K562 (cell line): ENCODE results near the gene RBM18. TPM values are rescaled to one million over a fixed set of nuclear protein-coding genes. Genes with fewer than 3 reads are reported as not detected.

Experiments
- C11orf30 ChIP-seq: fragments of 450-650 bp; IDR thresholded peaks from 2 replicates; pipeline ENCODE4 v1.6.1; 2016; ENCODE audit warnings: low read depth, mild to moderate bottlenecking
- GTF3C2 ChIP-seq: IDR thresholded peaks from 3 replicates; pipeline ENCODE4 v1.6.1; 2011; ENCODE audit warnings: borderline replicate concordance, mild to moderate bottlenecking, moderate library complexity; ENCODE audit not compliant: insufficient read length; ENCODE audit errors: extremely low read depth
- HMG20A ChIP-seq: fragments of 450-650 bp; formaldehyde crosslinking; conservative IDR thresholded peaks from 2 replicates; pipeline ENCODE4 v1.4.0; 2020; ENCODE audit warnings: mild to moderate bottlenecking, mixed read lengths
- HNRNPLL ChIP-seq: fragments of 200-400 bp; formaldehyde crosslinking; IDR thresholded peaks from 2 replicates; pipeline ENCODE4 v1.6.1; 2017; ENCODE audit warnings: low read length, low read depth, mild to moderate bottlenecking; ENCODE audit not compliant: poor library complexity, severe bottlenecking
- KLF1 ChIP-seq: fragments of 450-650 bp; IDR thresholded peaks from 2 replicates; pipeline ENCODE4 v1.6.1; 2016; ENCODE audit warnings: missing genetic modification characterization, missing compliant biosample characterization
- PBX2 ChIP-seq, 2 experiments: IDR thresholded peaks in 1 of 2; conservative IDR thresholded peaks in 1 of 2; 2 replicates each; pipeline ENCODE4 v1.6.1; 2016; ENCODE audit warnings: low read depth in 2 of 2, mild to moderate bottlenecking in 1 of 2, missing compliant biosample characterization in 1 of 2, missing genetic modification characterization in 1 of 2, moderate library complexity in 1 of 2
- REST ChIP-seq, 2 experiments: fragments of 450-650 bp; formaldehyde crosslinking in 1 of 2; IDR thresholded peaks; 2 replicates each; pipeline versions ENCODE4 v1.4.0 to v1.6.1; 2014 to 2020; ENCODE audit warnings: mild to moderate bottlenecking in 2 of 2, borderline replicate concordance in 1 of 2, low read depth in 1 of 2
- SAP30 ChIP-seq: fragments of 200-600 bp; sonication (generic); IDR thresholded peaks from 2 replicates; pipeline ENCODE4 v1.6.1; 2012; ENCODE audit warnings: borderline replicate concordance, low read depth, mild to moderate bottlenecking, moderate library complexity, low read length, control low read depth, inconsistent platforms; ENCODE audit not compliant: insufficient read depth, poor library complexity, severe bottlenecking
- SMAD2 ChIP-seq: fragments of 150-350 bp; IDR thresholded peaks from 2 replicates; pipeline ENCODE4 v1.6.1; 2014; ENCODE audit warnings: low read depth, mild to moderate bottlenecking, low read length
- YBX1 ChIP-seq: fragments of 450-650 bp; IDR thresholded peaks from 2 replicates; pipeline ENCODE4 v1.7.1; 2016; ENCODE audit warnings: mild to moderate bottlenecking
- ZNF124 ChIP-seq: sonication (generic); formaldehyde crosslinking; IDR thresholded peaks from 2 replicates; pipeline ENCODE4 v1.8.1; 2022; ENCODE audit warnings: missing genetic modification reagents
- polyA plus RNA-seq, 8 experiments: library from polyadenylated mRNA; depleted of rRNA in 4 of 8; stranded (reverse) in 5 of 8; unstranded in 3 of 8; fragments of >200 nt; fragmentation: Nextera tagmentation in 2 of 8; fragmentation: Illumina TruSeq in 1 of 8; extraction: Ambion mirVana in 2 of 8; extraction: Trizol in 1 of 8; gene quantifications; 2 replicates each; pipeline versions ENCODE4 v1.2.1 to v1.2.3, GENCODE V29; 2011 to 2014; ENCODE audit warnings: inconsistent platforms in 1 of 8, missing spikeins in 1 of 8
- total RNA-seq, 7 experiments: library from RNA; depleted of rRNA in 6 of 7; stranded (reverse); fragments of >200 nt in 6 of 7; fragmentation: Illumina TruSeq in 2 of 7; extraction: Trizol in 2 of 7; gene quantifications; 2 replicates each; pipeline versions ENCODE4 v1.2.1 to v1.2.3, GENCODE V29; 2011 to 2021; ENCODE audit warnings: low replicate concordance in 1 of 7

The RBM18 gene
- total and polyA plus RNA-seq, 9 of the 15 experiments (the other 6 are each of a cell fraction or from before 2014, with no cell fraction given) = 7.9 to 86.3 (median 34.0) TPM

GRCh38 chr9:122264360-122265148 lies at the start of gene RBM18, which contains the start of gene MRRF (continued):
- TF ChIP-seq PBX2 (CRISPR knock-in tag; IDR thresholded peaks at IDR 0.05; ENCODE audit: low read depth) (no peak), PBX2 (tag; conservative IDR thresholded peaks at IDR 0.05; ENCODE audit: low read depth) (no peak), C11orf30 (peak; percentile 96), SAP30 (peak; percentile 76), ZNF124 (no peak), HNRNPLL (peak; percentile 62), KLF1 (tag) (peak; percentile 13; the same call in 1 of the 2 replicates), HMG20A (CRISPR knock-in tag) (no peak), SMAD2 (no peak), REST (IDR thresholded peaks at IDR 0.05; ENCODE audit: borderline replicate concordance) (no peak), REST (CRISPR knock-in tag; IDR thresholded peaks at IDR 0.05; ENCODE audit: low read depth) (no peak), YBX1 (no peak), GTF3C2 (no peak)
